ENCODE measurements around the gene LMBR1.
"Not testable (repeated sequence)": the region's sequence is repeated elsewhere in the genome, so short reads cannot be mapped to it uniquely, and the experiment has no call there.

LMBR1 gene

DNA sequence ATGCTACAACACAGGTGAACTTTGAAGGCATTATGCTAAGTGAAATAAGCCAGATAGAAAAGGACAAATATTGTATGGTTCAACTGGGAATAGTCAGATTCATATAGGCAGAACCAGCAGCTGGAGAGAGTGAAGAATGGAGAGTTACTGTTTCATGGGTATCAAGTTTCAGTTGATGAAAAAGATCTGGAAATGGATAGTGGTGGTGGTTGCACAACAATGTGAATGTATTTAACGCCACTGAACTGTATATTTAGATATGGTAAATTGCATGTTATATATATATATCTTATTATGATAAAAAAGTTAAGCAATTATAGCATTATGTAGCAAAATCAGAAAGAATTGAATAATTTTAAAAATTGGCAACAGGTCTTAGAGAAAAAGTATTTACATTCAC lies 3.9 kb downstream of the LMBR1 start:
- Mint-ChIP-seq H3K4me1 (ENCODE audit: low read depth) (peaks cover 50% of the 10 kb centered on the region), H3K4me3 (no peak overlapping the region), H3K9me3 (ENCODE audit: low read depth) (no peaks in the 10 kb centered on the region), H3K36me3 (peaks cover 2% of the 10 kb centered on the region), H3K27me3 (no peaks in the 10 kb centered on the region), H3K27ac (no peak overlapping the region)

GRCh38 chr7:156886020-156886795 lies 6.8 kb downstream of the LMBR1 start:
- no peaks in the 10 kb centered on the region for H3K27me3 Mint-ChIP-seq
- H3K4me3 Mint-ChIP-seq = no peak overlapping the region
- peaks cover 14% of the 10 kb centered on the region for H3K36me3 Mint-ChIP-seq
- no peak overlapping the region for H3K27ac Mint-ChIP-seq
- no peaks in the 10 kb centered on the region for H3K9me3 Mint-ChIP-seq (ENCODE audit: low read depth)
- H3K4me1 Mint-ChIP-seq (ENCODE audit: low read depth) = peaks cover 63% of the 10 kb centered on the region

- H3K27ac Mint-ChIP-seq = no peak overlapping the region
- H3K27me3 Mint-ChIP-seq = no peaks in the 10 kb centered on the region
- peaks cover 38% of the 10 kb centered on the region for H3K36me3 Mint-ChIP-seq
- peaks cover 70% of the 10 kb centered on the region for H3K4me1 Mint-ChIP-seq (ENCODE audit: low read depth)
- H3K9me3 Mint-ChIP-seq (ENCODE audit: low read depth) = peaks cover 18% of the 10 kb centered on the region
- H3K4me3 Mint-ChIP-seq = no peak overlapping the region
Measured at GRCh38 chr7:156881679-156882078, 11.3 kb downstream of the LMBR1 start.

- Mint-ChIP-seq H3K27me3 (no peaks in the 10 kb centered on the region), H3K4me3 (no peak overlapping the region), H3K9me3 (ENCODE audit: low read depth) (peaks cover 33% of the 10 kb centered on the region), H3K27ac (no peak overlapping the region), H3K4me1 (ENCODE audit: low read depth) (peaks cover 57% of the 10 kb centered on the region), H3K36me3 (peaks cover 39% of the 10 kb centered on the region)
Measured at GRCh38 chr7:156875766-156876165, 17.2 kb downstream of the LMBR1 start.

DNA sequence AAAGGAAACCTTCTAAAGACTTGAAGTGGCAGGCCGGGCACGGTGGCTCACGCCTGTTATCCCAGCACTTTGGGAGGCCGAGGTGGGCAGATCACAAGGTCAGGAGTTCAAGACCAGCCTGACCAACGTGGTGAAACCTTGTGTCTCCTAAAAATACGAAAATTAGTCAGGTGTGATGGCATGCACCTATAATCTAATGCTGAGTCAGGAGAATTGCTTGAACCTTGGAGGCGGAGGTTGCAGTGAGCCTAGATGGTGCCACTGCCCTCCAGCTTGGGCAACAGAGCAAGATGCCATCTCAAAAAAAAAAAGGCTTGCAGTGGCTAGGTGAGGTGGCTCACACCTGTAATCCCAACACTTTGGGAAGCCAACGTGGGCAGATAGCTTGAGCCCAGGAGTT lies 24.6 kb downstream of the LMBR1 start:
- not testable (repeated sequence) for H3K27me3 Mint-ChIP-seq; H3K4me3 Mint-ChIP-seq; H3K27ac Mint-ChIP-seq; H3K9me3 Mint-ChIP-seq (ENCODE audit: low read depth)
- H3K36me3 Mint-ChIP-seq = peaks cover 29% of the 10 kb centered on the region
- peaks cover 45% of the 10 kb centered on the region for H3K4me1 Mint-ChIP-seq (ENCODE audit: low read depth)

DNA sequence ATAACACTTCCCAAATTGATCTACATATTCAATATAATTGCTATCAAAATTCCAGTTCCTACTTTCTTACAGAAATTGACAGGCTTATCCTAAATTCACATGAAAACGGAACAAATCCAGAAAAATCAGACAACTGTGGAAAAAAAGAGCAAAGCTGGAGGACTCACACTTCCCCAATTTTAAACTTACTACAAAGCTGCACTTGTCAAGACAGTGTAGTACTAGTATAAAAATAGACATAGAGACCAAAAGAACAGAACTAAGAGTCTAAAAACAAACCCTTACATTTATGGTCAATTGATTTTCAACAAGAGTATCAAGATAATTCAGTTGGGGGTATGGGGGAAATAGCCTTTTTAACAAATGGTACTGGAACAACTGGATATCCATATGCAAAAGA lies 27.5 kb downstream of the LMBR1 start:
- Mint-ChIP-seq H3K27ac (no peak overlapping the region), H3K36me3 (peaks cover 40% of the 10 kb centered on the region), H3K9me3 (ENCODE audit: low read depth) (peaks cover 6% of the 10 kb centered on the region), H3K4me1 (ENCODE audit: low read depth) (peaks cover 32% of the 10 kb centered on the region), H3K27me3 (no peaks in the 10 kb centered on the region), H3K4me3 (no peak overlapping the region)

- H3K27ac Mint-ChIP-seq, H3K4me3 Mint-ChIP-seq, H3K27me3 Mint-ChIP-seq: not testable (repeated sequence)
- Mint-ChIP-seq H3K9me3 (ENCODE audit: low read depth) (peaks cover 21% of the 10 kb centered on the region), H3K4me1 (ENCODE audit: low read depth) (peaks cover 21% of the 10 kb centered on the region), H3K36me3 (peaks cover 51% of the 10 kb centered on the region)
Measured at GRCh38 chr7:156862022-156862421, 31.0 kb downstream of the LMBR1 start.

- H3K9me3 Mint-ChIP-seq (ENCODE audit: low read depth) = peaks cover 25% of the 10 kb centered on the region
- H3K4me1 Mint-ChIP-seq (ENCODE audit: low read depth) = peaks cover 21% of the 10 kb centered on the region
- H3K36me3 Mint-ChIP-seq = peaks cover 53% of the 10 kb centered on the region
- H3K27ac Mint-ChIP-seq = no peak overlapping the region
- no peak overlapping the region for H3K4me3 Mint-ChIP-seq
- H3K27me3 Mint-ChIP-seq = no peaks in the 10 kb centered on the region
Measured at GRCh38 chr7:156861212-156861611, 31.8 kb downstream of the LMBR1 start.

DNA sequence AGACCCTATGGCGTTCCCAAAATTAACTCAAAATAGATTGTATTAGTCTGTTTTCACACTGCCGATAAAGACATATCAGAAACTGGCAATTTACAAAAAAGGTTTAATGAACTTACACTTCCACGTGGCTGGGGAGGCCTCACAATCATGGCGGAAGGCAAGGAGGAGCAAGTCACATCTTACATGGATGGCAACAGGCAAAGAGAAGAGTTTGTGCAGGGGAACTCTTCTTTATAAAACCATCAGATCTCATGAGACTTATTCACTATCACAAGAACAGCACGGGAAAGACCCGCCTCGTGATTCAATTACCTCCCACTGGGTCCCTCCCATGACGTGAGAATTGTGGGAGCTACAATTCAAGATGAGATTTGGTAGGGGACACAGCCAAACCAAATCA lies 32.9 kb downstream of the LMBR1 start:
- H3K27ac Mint-ChIP-seq, H3K4me3 Mint-ChIP-seq, H3K27me3 Mint-ChIP-seq: not testable (repeated sequence)
- Mint-ChIP-seq H3K36me3 (peaks cover 52% of the 10 kb centered on the region), H3K9me3 (ENCODE audit: low read depth) (peaks cover 30% of the 10 kb centered on the region), H3K4me1 (ENCODE audit: low read depth) (peaks cover 16% of the 10 kb centered on the region)

- H3K27me3 Mint-ChIP-seq = no peaks in the 10 kb centered on the region
- peaks cover 21% of the 10 kb centered on the region for H3K4me1 Mint-ChIP-seq (ENCODE audit: low read depth)
- no peak overlapping the region for H3K4me3 Mint-ChIP-seq
- no peak overlapping the region for H3K27ac Mint-ChIP-seq
- peaks cover 36% of the 10 kb centered on the region for H3K9me3 Mint-ChIP-seq (ENCODE audit: low read depth)
- peaks cover 58% of the 10 kb centered on the region for H3K36me3 Mint-ChIP-seq
Measured at GRCh38 chr7:156858523-156858922, 34.5 kb downstream of the LMBR1 start.

DNA sequence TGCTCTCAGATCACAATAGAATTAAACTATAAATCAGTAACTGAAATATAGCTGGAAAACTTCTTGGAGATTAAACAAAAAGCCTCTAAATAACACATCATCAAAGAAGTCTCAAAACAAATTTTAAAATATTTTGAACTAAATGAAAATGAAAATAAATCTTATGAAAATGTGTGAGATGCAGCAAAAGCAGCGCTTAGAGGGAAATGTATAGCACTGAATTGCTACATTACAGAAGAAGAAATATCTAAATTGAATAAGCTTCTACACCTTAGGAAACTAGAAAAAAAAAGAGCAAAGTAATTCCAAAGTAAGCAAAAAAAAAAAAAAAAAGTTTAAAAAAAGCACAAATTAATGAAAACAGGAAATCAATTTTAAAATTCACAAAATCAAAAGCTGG lies 35.2 kb downstream of the LMBR1 start:
- H3K4me3 Mint-ChIP-seq = no peak overlapping the region
- H3K27me3 Mint-ChIP-seq = no peaks in the 10 kb centered on the region
- peaks cover 20% of the 10 kb centered on the region for H3K4me1 Mint-ChIP-seq (ENCODE audit: low read depth)
- peaks cover 36% of the 10 kb centered on the region for H3K9me3 Mint-ChIP-seq (ENCODE audit: low read depth)
- H3K27ac Mint-ChIP-seq = no peak overlapping the region
- H3K36me3 Mint-ChIP-seq = peaks cover 54% of the 10 kb centered on the region

- no peak overlapping the region for H3K4me3 Mint-ChIP-seq
- peaks cover 26% of the 10 kb centered on the region for H3K4me1 Mint-ChIP-seq (ENCODE audit: low read depth)
- no peak overlapping the region for H3K27ac Mint-ChIP-seq
- no peaks in the 10 kb centered on the region for H3K27me3 Mint-ChIP-seq
- H3K9me3 Mint-ChIP-seq (ENCODE audit: low read depth) = peaks cover 26% of the 10 kb centered on the region
- peaks cover 38% of the 10 kb centered on the region for H3K36me3 Mint-ChIP-seq
Measured at GRCh38 chr7:156854654-156855053, 38.3 kb downstream of the LMBR1 start.

- Mint-ChIP-seq H3K27me3 (no peaks in the 10 kb centered on the region), H3K27ac (no peak overlapping the region), H3K4me3 (no peak overlapping the region), H3K9me3 (ENCODE audit: low read depth) (peaks cover 5% of the 10 kb centered on the region), H3K4me1 (ENCODE audit: low read depth) (peaks cover 46% of the 10 kb centered on the region), H3K36me3 (peaks cover 16% of the 10 kb centered on the region)
Measured at GRCh38 chr7:156848979-156849378, 44.0 kb downstream of the LMBR1 start.

DNA sequence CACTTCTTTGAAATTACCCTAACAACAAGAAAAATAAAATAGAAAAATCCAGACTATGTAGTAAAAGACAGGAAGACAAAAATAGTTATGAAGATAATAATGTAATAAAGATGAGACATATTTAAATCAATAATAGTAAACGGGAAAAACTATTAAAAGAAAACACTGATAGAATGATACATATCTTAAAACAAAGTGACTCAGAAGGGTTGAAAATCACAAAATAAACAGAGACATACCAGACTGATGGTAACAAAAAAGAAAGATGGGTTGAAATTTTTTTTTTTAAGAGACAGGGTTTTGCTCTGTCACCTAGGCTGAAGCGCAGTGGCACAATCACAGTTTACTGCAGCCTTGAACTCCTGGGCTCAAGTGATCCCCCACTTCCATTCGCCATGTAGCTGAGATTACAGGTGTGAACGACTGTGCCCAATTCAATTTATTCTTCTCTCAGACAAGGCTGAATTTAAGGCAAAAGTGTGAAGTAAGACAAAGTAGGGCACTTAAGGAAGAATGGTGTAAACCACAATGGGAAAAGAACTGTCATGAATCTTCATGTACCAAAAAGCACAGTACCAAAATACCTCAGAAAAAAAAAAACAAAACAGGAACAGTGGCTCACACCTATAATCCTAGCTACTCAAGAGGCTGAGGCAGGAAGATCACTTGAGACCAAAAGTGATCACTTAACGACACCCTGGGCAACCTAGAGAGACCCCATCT lies 47.4 kb downstream of the LMBR1 start:
- Mint-ChIP-seq H3K4me1 (ENCODE audit: low read depth) (peaks cover 40% of the 10 kb centered on the region), H3K4me3 (no peak overlapping the region), H3K9me3 (ENCODE audit: low read depth) (peaks cover 5% of the 10 kb centered on the region), H3K27me3 (no peaks in the 10 kb centered on the region), H3K27ac (no peak overlapping the region), H3K36me3 (peaks cover 9% of the 10 kb centered on the region)

- not testable (repeated sequence) for H3K9me3 Mint-ChIP-seq (ENCODE audit: low read depth); H3K27me3 Mint-ChIP-seq; H3K36me3 Mint-ChIP-seq; H3K27ac Mint-ChIP-seq; H3K4me3 Mint-ChIP-seq
- peaks cover 37% of the 10 kb centered on the region for H3K4me1 Mint-ChIP-seq (ENCODE audit: low read depth)
Measured at GRCh38 chr7:156843582-156843981, 49.4 kb downstream of the LMBR1 start.
